ENCODE results near the gene AVL9. TPM values are rescaled to one million over a fixed set of nuclear protein-coding genes. Genes with fewer than 3 reads are reported as not detected.

The AVL9 gene
- 10 to 100 TPM; 36.0 to 50.0 (median 43.8) TPM for total RNA-seq
- 56.6 TPM for total RNA-seq (2013)

DNA sequence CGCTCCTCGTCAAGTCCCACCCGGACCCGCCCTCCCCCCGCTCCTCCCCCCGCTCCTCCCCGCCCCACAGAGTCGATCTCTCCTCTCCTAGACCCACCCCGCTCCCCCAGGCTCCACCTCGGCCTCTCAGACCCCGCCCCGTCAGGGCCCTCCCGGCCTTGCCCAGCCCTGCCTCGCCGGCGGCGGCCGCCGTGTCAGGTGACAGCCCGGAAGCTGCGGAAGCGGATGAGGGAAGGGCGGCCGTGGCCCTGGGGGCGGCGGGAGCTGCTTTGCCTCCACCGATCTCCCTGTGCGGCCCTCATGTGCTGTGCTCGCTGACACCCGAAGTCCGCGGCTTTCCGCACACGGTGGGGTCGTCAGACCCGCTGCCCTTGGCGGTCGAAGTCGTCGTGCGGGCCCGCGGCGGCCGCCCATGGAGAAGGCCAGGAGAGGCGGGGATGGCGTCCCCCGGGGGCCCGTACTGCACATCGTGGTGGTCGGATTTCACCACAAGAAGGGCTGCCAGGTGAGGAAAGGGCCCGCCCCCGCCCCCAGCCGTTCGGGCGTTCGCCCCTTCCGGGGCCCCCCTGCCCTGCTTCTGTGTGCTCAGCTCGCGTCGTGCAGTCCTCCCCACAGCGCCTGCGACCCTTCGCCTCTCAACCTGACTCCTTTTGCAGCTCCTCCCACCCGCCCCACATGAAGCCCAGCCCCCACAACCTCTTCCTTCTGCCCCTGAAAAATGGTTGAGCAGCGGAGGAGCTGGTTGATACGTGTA, at the start of gene AVL9:
Gene AVL9 (plus strand): TSS at position 192 of the 754 bp plus-strand sequence. CDS start 221 bp downstream, at position 413.
- H3K36me3 Mint-ChIP-seq: no peaks in the 10 kb centered on the region
- ATAC-seq: peak; percentile 91 to 99 (median 92)
- H3K27ac Mint-ChIP-seq: peak within 1 kb of the TSS; percentile 86 to 95
- under 1% methylated on average over 58 of the region's 67 CpGs for WGBS (ENCODE audit: insufficient coverage)
- H3K4me3 Mint-ChIP-seq: peak within 1 kb of the TSS; percentile 99
- peak within 1 kb of the TSS; percentile 97 for H3K27ac ChIP-seq (ENCODE audit: low read length)
- H3K4me3 ChIP-seq (ENCODE audit: low read length): peak within 1 kb of the TSS; percentile 90
- H3K36me3 ChIP-seq (ENCODE audit: control insufficient read depth, insufficient read depth, low read length): no peaks in the 10 kb centered on the region
- intact Hi-C loops (cut with micrococcal nuclease): loop anchor here (5.0 kb wide), 1 partner anchor 397 kb away; the partner anchor contains the start of gene KBTBD2
- H3K4me1 ChIP-seq (ENCODE audit: control insufficient read depth, insufficient read depth, low read length): peaks cover 13% of the 10 kb centered on the region
- no peaks in the 10 kb centered on the region for H3K9me3 Mint-ChIP-seq
- DNase-seq: peak; percentile 98
- TF ChIP-seq, protein P1, sequence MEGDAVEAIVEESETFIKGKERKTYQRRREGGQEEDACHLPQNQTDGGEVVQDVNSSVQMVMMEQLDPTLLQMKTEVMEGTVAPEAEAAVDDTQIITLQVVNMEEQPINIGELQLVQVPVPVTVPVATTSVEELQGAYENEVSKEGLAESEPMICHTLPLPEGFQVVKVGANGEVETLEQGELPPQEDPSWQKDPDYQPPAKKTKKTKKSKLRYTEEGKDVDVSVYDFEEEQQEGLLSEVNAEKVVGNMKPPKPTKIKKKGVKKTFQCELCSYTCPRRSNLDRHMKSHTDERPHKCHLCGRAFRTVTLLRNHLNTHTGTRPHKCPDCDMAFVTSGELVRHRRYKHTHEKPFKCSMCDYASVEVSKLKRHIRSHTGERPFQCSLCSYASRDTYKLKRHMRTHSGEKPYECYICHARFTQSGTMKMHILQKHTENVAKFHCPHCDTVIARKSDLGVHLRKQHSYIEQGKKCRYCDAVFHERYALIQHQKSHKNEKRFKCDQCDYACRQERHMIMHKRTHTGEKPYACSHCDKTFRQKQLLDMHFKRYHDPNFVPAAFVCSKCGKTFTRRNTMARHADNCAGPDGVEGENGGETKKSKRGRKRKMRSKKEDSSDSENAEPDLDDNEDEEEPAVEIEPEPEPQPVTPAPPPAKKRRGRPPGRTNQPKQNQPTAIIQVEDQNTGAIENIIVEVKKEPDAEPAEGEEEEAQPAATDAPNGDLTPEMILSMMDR (IDR thresholded peaks at IDR 0.05): no peak
- H3K9me3 ChIP-seq (ENCODE audit: control insufficient read depth, insufficient read depth, low read length): no peaks in the 10 kb centered on the region
- no peaks in the 10 kb centered on the region for H3K27me3 ChIP-seq (ENCODE audit: control insufficient read depth, insufficient read depth, low read length)
- peaks cover 35 to 36% of the 10 kb centered on the region in 2 donors for H3K4me1 Mint-ChIP-seq
- H3K27me3 Mint-ChIP-seq (ENCODE audit: low read depth in 2 of 2): no peaks in the 10 kb centered on the region

DNA sequence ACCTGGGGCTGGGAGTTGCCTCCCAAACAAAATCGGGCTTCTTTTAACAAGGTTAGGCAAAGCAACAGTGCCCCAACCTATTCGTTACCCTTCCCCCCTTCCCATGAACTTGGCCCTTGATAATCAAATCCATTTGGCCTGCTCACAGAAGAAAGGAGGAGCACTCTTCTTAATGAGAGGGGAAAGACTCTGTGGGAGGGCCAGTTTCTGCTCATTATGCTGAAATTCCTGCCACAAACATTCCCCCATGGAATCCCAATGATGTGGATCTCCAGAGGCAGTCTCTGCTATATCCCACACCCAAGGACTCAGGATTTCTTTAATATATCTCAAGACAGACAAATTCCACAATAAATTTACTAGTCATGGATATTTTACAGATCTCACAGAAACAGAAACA, 48.1 kb upstream of the AVL9 start:
- Histone ChIP-seq H3K36me3 (ENCODE audit: control insufficient read depth, insufficient read depth, low read length) (no peaks in the 10 kb centered on the region), H3K27me3 (ENCODE audit: control insufficient read depth, insufficient read depth, low read length) (no peaks in the 10 kb centered on the region), H3K9me3 (ENCODE audit: control insufficient read depth, insufficient read depth, low read length) (no peaks in the 10 kb centered on the region), H3K27ac (ENCODE audit: low read length) (no peak overlapping the region), H3K4me1 (ENCODE audit: control insufficient read depth, insufficient read depth, low read length) (no peaks in the 10 kb centered on the region), H3K4me3 (ENCODE audit: low read length) (no peak overlapping the region)
- H3K27ac Mint-ChIP-seq: no peak overlapping the region
- H3K4me3 Mint-ChIP-seq: no peak overlapping the region
- intact Hi-C loops (cut with micrococcal nuclease): no loop called here
- DNase-seq: no peak
- H3K27me3 Mint-ChIP-seq (ENCODE audit: low read depth in 2 of 2): peaks cover 3 to 5% of the 10 kb centered on the region in 2 donors
- TF ChIP-seq, protein P1 (IDR thresholded peaks at IDR 0.05): no peak
- ATAC-seq: no peak
- 63% methylated on average over 1 of the region's 2 CpGs for WGBS (ENCODE audit: insufficient coverage)
- H3K9me3 Mint-ChIP-seq: peaks cover 3 to 6% of the 10 kb centered on the region in 2 donors
- no peaks in the 10 kb centered on the region for H3K4me1 Mint-ChIP-seq
- H3K36me3 Mint-ChIP-seq: no peaks in the 10 kb centered on the region

- H3K9me3 Mint-ChIP-seq: peaks cover 3 to 4% of the 10 kb centered on the region in 2 donors
- Histone ChIP-seq H3K36me3 (ENCODE audit: control insufficient read depth, insufficient read depth, low read length) (no peaks in the 10 kb centered on the region), H3K4me1 (ENCODE audit: control insufficient read depth, insufficient read depth, low read length) (no peaks in the 10 kb centered on the region), H3K27me3 (ENCODE audit: control insufficient read depth, insufficient read depth, low read length) (no peaks in the 10 kb centered on the region), H3K27ac (ENCODE audit: low read length) (no peak overlapping the region), H3K9me3 (ENCODE audit: control insufficient read depth, insufficient read depth, low read length) (no peaks in the 10 kb centered on the region), H3K4me3 (ENCODE audit: low read length) (no peak overlapping the region)
- ATAC-seq (no peak), DNase-seq (no peak)
- intact Hi-C loops (cut with micrococcal nuclease): no loop called here
- peaks cover 11 to 31% of the 10 kb centered on the region in 2 donors for H3K27me3 Mint-ChIP-seq (ENCODE audit: low read depth in 2 of 2)
- 75% methylated on average over 7 of the region's 8 CpGs for WGBS (ENCODE audit: insufficient coverage)
- TF ChIP-seq, protein P1 (IDR thresholded peaks at IDR 0.05): no peak
- no peak overlapping the region for H3K27ac Mint-ChIP-seq
- H3K4me3 Mint-ChIP-seq: no peak overlapping the region
- no peaks in the 10 kb centered on the region for H3K4me1 Mint-ChIP-seq
- H3K36me3 Mint-ChIP-seq: no peaks in the 10 kb centered on the region
These were observed 41.8 kb upstream of the AVL9 start for GRCh38 chr7:32453341-32454011.

Data from natural killer cell (primary cell).